Measurements from ENCODE around the gene DIP2A. TPM values are rescaled to one million over a fixed set of nuclear protein-coding genes. Genes with fewer than 3 reads are reported as not detected.

DIP2A gene
- total RNA-seq, 1 donor from 2014 or later = 41.0 TPM

GRCh38 chr21:46537026-46537425 lies 78.3 kb downstream of the DIP2A start:
- no peak overlapping the region for H3K4me3 ChIP-seq
- H3K27me3 ChIP-seq (ENCODE audit: low read depth) = no peaks in the 10 kb centered on the region
- ATAC-seq (no peak), DNase-seq (no peak)
- no peak for TF ChIP-seq CTCF (IDR thresholded peaks at IDR 0.05)
- no peaks in the 10 kb centered on the region for H3K4me1 ChIP-seq
- no peaks in the 10 kb centered on the region for H3K9me3 ChIP-seq
- peaks cover 91% of the 10 kb centered on the region for H3K36me3 ChIP-seq
- intact Hi-C loops (cut with DNase I) = no loop called here
- no peak overlapping the region for H3K27ac ChIP-seq

- Histone ChIP-seq H3K36me3 (peaks cover 95% of the 10 kb centered on the region), H3K4me1 (no peaks in the 10 kb centered on the region), H3K4me3 (no peak overlapping the region), H3K9me3 (no peaks in the 10 kb centered on the region), H3K27me3 (ENCODE audit: low read depth) (no peaks in the 10 kb centered on the region), H3K27ac (no peak overlapping the region)
- ATAC-seq (no peak), DNase-seq (no peak)
- TF ChIP-seq CTCF (IDR thresholded peaks at IDR 0.05) = no peak
- intact Hi-C loops (cut with DNase I) = no loop called here
Measured at GRCh38 chr21:46538262-46538661, 79.6 kb downstream of the DIP2A start.

- Histone ChIP-seq H3K4me1 (no peaks in the 10 kb centered on the region), H3K9me3 (no peaks in the 10 kb centered on the region), H3K27ac (no peak overlapping the region), H3K27me3 (ENCODE audit: low read depth) (no peaks in the 10 kb centered on the region), H3K4me3 (no peak overlapping the region), H3K36me3 (peaks cover 95% of the 10 kb centered on the region)
- DNase-seq (no peak), ATAC-seq (peak in 1 of 2 donors; percentile 10)
- no peak for TF ChIP-seq CTCF (IDR thresholded peaks at IDR 0.05)
- intact Hi-C loops (cut with DNase I) = no loop called here
Measured at GRCh38 chr21:46538851-46539666, 80.4 kb downstream of the DIP2A start.

GRCh38 chr21:46540087-46540710 lies 81.5 kb downstream of the DIP2A start:
- Histone ChIP-seq H3K27ac (no peak overlapping the region), H3K9me3 (no peaks in the 10 kb centered on the region), H3K36me3 (peaks cover 89% of the 10 kb centered on the region), H3K4me1 (no peaks in the 10 kb centered on the region), H3K27me3 (ENCODE audit: low read depth) (no peaks in the 10 kb centered on the region), H3K4me3 (no peak overlapping the region)
- DNase-seq (no peak), ATAC-seq (peak in 1 of 2 donors; percentile 36)
- no peak for TF ChIP-seq CTCF (IDR thresholded peaks at IDR 0.05)
- intact Hi-C loops (cut with DNase I) = no loop called here

- ATAC-seq (no peak), DNase-seq (no peak)
- H3K27me3 ChIP-seq (ENCODE audit: low read depth) = no peaks in the 10 kb centered on the region
- intact Hi-C loops (cut with DNase I) = no loop called here
- H3K4me3 ChIP-seq = no peak overlapping the region
- TF ChIP-seq CTCF (IDR thresholded peaks at IDR 0.05) = no peak
- H3K4me1 ChIP-seq = no peaks in the 10 kb centered on the region
- H3K27ac ChIP-seq = no peak overlapping the region
- no peaks in the 10 kb centered on the region for H3K9me3 ChIP-seq
- peaks cover 89% of the 10 kb centered on the region for H3K36me3 ChIP-seq
Measured at GRCh38 chr21:46542588-46543124, 84.0 kb downstream of the DIP2A start.
